Activated CD8-positive, alpha-beta memory T cell treated with anti-CD3 and anti-CD28 coated beads for 36 hours (primary cell): ENCODE measurements around the gene TIMM8B. TPM values are rescaled to one million over a fixed set of nuclear protein-coding genes. Genes with fewer than 3 reads are reported as not detected.

Experiments
- total RNA-seq, 2 experiments: library from RNA; stranded (reverse); gene quantifications; one replicate each; pipeline ENCODE4 v1.2.3, GENCODE V29; 2021

Gene TIMM8B
- total RNA-seq, 2 experiments from 2014 or later, result 66.6 to 69.4 TPM

Other genes starting within 250 kb of the TIMM8B start
- 10 to 100 TPM; 38.7 to 40.9 TPM for gene ALG9, start 215.2 kb downstream of the TIMM8B start, total RNA-seq
- gene FDXACB1, start 207.6 kb downstream of the TIMM8B start, total RNA-seq, result 10 to 100 TPM; 11.8 to 11.9 TPM
- gene CFAP68, start 207.2 kb downstream of the TIMM8B start, total RNA-seq, result 10 to 100 TPM; 36.9 to 41.4 TPM
- not detected for gene CRYAB, start 175.0 kb downstream of the TIMM8B start, total RNA-seq
- gene HSPB2, start 174.0 kb downstream of the TIMM8B start, total RNA-seq, result not detected
- gene C11orf52, start 167.8 kb downstream of the TIMM8B start, total RNA-seq, result not detected
- 10 to 100 TPM; 17.0 to 17.4 TPM for gene DIXDC1, start 149.4 kb downstream of the TIMM8B start, total RNA-seq
- 10 to 100 TPM; 69.0 to 72.0 TPM for gene DLAT, start 61.3 kb downstream of the TIMM8B start, total RNA-seq
- gene PIH1D2, start 12.7 kb downstream of the TIMM8B start, total RNA-seq, result under 1 TPM; 0.40 to 0.74 TPM
- gene NKAPD1, start 12.5 kb downstream of the TIMM8B start, total RNA-seq, result 10 to 100 TPM; 21.3 to 23.8 TPM
- gene SDHD, start 117 bp upstream of the TIMM8B start, total RNA-seq, result 100 to 1,000 TPM; 109 to 123 TPM
- gene IL18, start 77.3 kb upstream of the TIMM8B start, total RNA-seq, result not detected
- gene TEX12, start 80.6 kb upstream of the TIMM8B start, total RNA-seq, result not detected
- under 1 TPM; 0.32 to 0.82 TPM for gene BCO2, start 88.8 kb upstream of the TIMM8B start, total RNA-seq
- gene PTS, start 139.7 kb upstream of the TIMM8B start, total RNA-seq, result 10 to 100 TPM; 31.2 to 32.9 TPM
- gene PLET1, start 174.1 kb upstream of the TIMM8B start, total RNA-seq, result not detected